H1 (cell line): Measurements from ENCODE around the gene TMEM106A. TPM values are rescaled to one million over a fixed set of nuclear protein-coding genes. Genes with fewer than 3 reads are reported as not detected.
A peak's percentile ranks its signal among the peaks of the same experiment; 100 is the strongest.

ENCODE experiments used
- CTCF ChIA-PET: fragments of 300-600 bp; sonication (Branson Sonifier 250); formaldehyde crosslinking; loops from one replicate; lab custom pipeline; 2021; ENCODE audit not compliant: partially characterized antibody; lab: Charles Lee
- POLR2A ChIA-PET: fragments of 300-600 bp; sonication (Branson Sonifier 250); formaldehyde crosslinking; loops from one replicate; lab custom pipeline; 2021; ENCODE audit warnings: inconsistent platforms; ENCODE audit not compliant: partially characterized antibody; lab: Charles Lee
- DNase-seq, 2 experiments: peaks; one replicate each; pipeline versions ENCODE4 v3.0.0 to v3.0.0-alpha.2; 2010 to 2022; ENCODE audit warnings: low spot score in 2 of 2, low read depth in 1 of 2, mixed read lengths in 1 of 2
- FAIRE-seq: peaks from 2 replicates; lab custom pipeline; 2011; peaks lifted over from hg19 to GRCh38; lab: Jason Lieb, UNC
- H2AFZ ChIP-seq: 2 replicates; pipeline ENCODE4 v1.8.1; 2012; ENCODE audit warnings: low read length, inconsistent platforms
- H2AK5ac ChIP-seq: 2 replicates; pipeline ENCODE4 v1.6.1; 2013; ENCODE audit warnings: low read depth, low read length
- H2BK120ac ChIP-seq: replicated peaks from 2 replicates; pipeline ENCODE3; 2013; ENCODE audit warnings: low read depth, low read length, inconsistent platforms
- H2BK12ac ChIP-seq: 2 replicates; pipeline ENCODE4 v1.6.1; 2013; ENCODE audit warnings: low read depth, low read length
- H2BK15ac ChIP-seq: 2 replicates; pipeline ENCODE4 v1.6.1; 2013; ENCODE audit warnings: low read length
- H2BK20ac ChIP-seq: 2 replicates; pipeline ENCODE4 v1.6.1; 2013; ENCODE audit warnings: low read length
- H2BK5ac ChIP-seq: 2 replicates; pipeline ENCODE4 v1.6.1; 2013; ENCODE audit warnings: low read depth, low read length
- H3K14ac ChIP-seq: 2 replicates; pipeline ENCODE4 v1.6.1; 2013; ENCODE audit warnings: inconsistent platforms; ENCODE audit not compliant: insufficient read length
- H3K18ac ChIP-seq: 2 replicates; pipeline ENCODE4 v1.6.1; 2013; ENCODE audit warnings: low read length; ENCODE audit errors: extremely low read depth
- H3K23ac ChIP-seq: 2 replicates; pipeline ENCODE4 v1.6.1; 2013; ENCODE audit warnings: inconsistent platforms; ENCODE audit not compliant: insufficient read length
- H3K23me2 ChIP-seq: 2 replicates; pipeline ENCODE4 v1.6.1; 2013; ENCODE audit warnings: low read depth, low read length
- H3K27ac ChIP-seq: 2 replicates; pipeline ENCODE4 v1.6.1; 2011; ENCODE audit warnings: low read depth, low read length, inconsistent platforms
- H3K27me3 ChIP-seq, 4 experiments: replicated peaks in 1 of 4; 1 replicate in 1 of 4; 2 replicates in 3 of 4; pipeline versions ENCODE4 v1.6.1 to v1.8.1; 2011 to 2013; ENCODE audit warnings: low read length in 3 of 4, mild to moderate bottlenecking in 3 of 4, inconsistent platforms in 2 of 4, mixed read lengths in 2 of 4, moderate library complexity in 1 of 4; ENCODE audit not compliant: control insufficient read depth in 3 of 4, insufficient read depth in 3 of 4; ENCODE audit errors: extremely low read depth in 1 of 4
- H3K36me3 ChIP-seq, 4 experiments: 2 replicates each; pipeline versions ENCODE4 v1.6.1 to v1.8.1; 2011 to 2013; ENCODE audit warnings: mild to moderate bottlenecking in 4 of 4, low read length in 3 of 4, moderate library complexity in 2 of 4, control low read depth in 1 of 4, inconsistent platforms in 1 of 4; ENCODE audit not compliant: insufficient read depth in 4 of 4, control insufficient read depth in 2 of 4
- H3K4ac ChIP-seq: replicated peaks from 2 replicates; pipeline ENCODE3; 2013; ENCODE audit warnings: low read length, low read depth, mixed read lengths, inconsistent platforms; ENCODE audit not compliant: insufficient read length
- H3K4me1 ChIP-seq, 4 experiments: replicated peaks in 1 of 4; 1 replicate in 1 of 4; 2 replicates in 3 of 4; pipeline versions ENCODE4 v1.6.1 to v1.8.1; 2011 to 2013; ENCODE audit warnings: low read length in 3 of 4, inconsistent platforms in 2 of 4, mixed read lengths in 1 of 4; ENCODE audit not compliant: insufficient read depth in 4 of 4, control insufficient read depth in 3 of 4
- H3K4me2 ChIP-seq, 2 experiments: 2 replicates each; pipeline versions ENCODE4 v1.6.1 to v1.8.1; 2011 to 2013; ENCODE audit warnings: low read depth in 2 of 2, low read length in 2 of 2, control low read depth in 1 of 2, inconsistent platforms in 1 of 2, mild to moderate bottlenecking in 1 of 2; ENCODE audit not compliant: insufficient read depth in 1 of 2
- H3K4me3 ChIP-seq, 4 experiments: fragments of 200-600, 300-600 bp in 1 of 4; sonication (generic), shearing (Covaris generic), sonication (Bioruptor Twin) in 1 of 4; 2 replicates each; pipeline versions ENCODE4 v1.5.1 to v1.8.1; 2011 to 2016; ENCODE audit warnings: low read length in 4 of 4, low read depth in 3 of 4, control low read depth in 2 of 4, inconsistent platforms in 2 of 4, mild to moderate bottlenecking in 2 of 4, mixed read lengths in 1 of 4, moderate library complexity in 1 of 4; ENCODE audit not compliant: insufficient read depth in 2 of 4; ENCODE audit errors: extremely low read depth in 1 of 4
- H3K56ac ChIP-seq: replicated peaks from 2 replicates; pipeline ENCODE3; 2013; ENCODE audit warnings: low read depth, mild to moderate bottlenecking, mixed read lengths, low read length, inconsistent platforms; ENCODE audit not compliant: insufficient read length
- H3K79me1 ChIP-seq: 2 replicates; pipeline ENCODE4 v1.6.1; 2013; ENCODE audit warnings: low read depth, low read length, control low read depth
- H3K79me2 ChIP-seq, 2 experiments: 2 replicates each; pipeline versions ENCODE4 v1.6.1 to v1.8.1; 2012 to 2013; ENCODE audit warnings: low read length in 2 of 2, mild to moderate bottlenecking in 2 of 2, inconsistent platforms in 1 of 2; ENCODE audit not compliant: insufficient read depth in 2 of 2, control insufficient read depth in 1 of 2
- H3K9ac ChIP-seq, 4 experiments: replicated peaks in 1 of 4; 1 replicate in 1 of 4; 2 replicates in 3 of 4; pipeline versions ENCODE4 v1.6.1 to v1.8.1; 2011 to 2013; ENCODE audit warnings: low read depth in 3 of 4, low read length in 3 of 4, control low read depth in 2 of 4, mild to moderate bottlenecking in 2 of 4, moderate library complexity in 2 of 4, inconsistent platforms in 1 of 4; ENCODE audit errors: extremely low read depth in 1 of 4
- H3K9me3 ChIP-seq, 2 experiments: 2 replicates each; pipeline versions ENCODE4 v1.6.1 to v1.8.1; 2012 to 2013; ENCODE audit warnings: mild to moderate bottlenecking in 2 of 2, moderate library complexity in 2 of 2, control low read depth in 1 of 2, inconsistent platforms in 1 of 2, low read depth in 1 of 2, low read length in 1 of 2, mixed read lengths in 1 of 2; ENCODE audit not compliant: insufficient read depth in 2 of 2
- H4K20me1 ChIP-seq, 2 experiments: replicated peaks in 1 of 2; 2 replicates each; pipeline versions ENCODE3 to v1.8.1; 2011 to 2013; ENCODE audit warnings: inconsistent platforms in 2 of 2, low read length in 2 of 2, mild to moderate bottlenecking in 1 of 2; ENCODE audit not compliant: insufficient read depth in 2 of 2, control insufficient read depth in 1 of 2
- H4K5ac ChIP-seq: 2 replicates; pipeline ENCODE4 v1.6.1; 2013; ENCODE audit warnings: low read length, low read depth, mixed read lengths, inconsistent platforms; ENCODE audit not compliant: insufficient read length
- H4K8ac ChIP-seq: 2 replicates; pipeline ENCODE4 v1.8.0; 2013; ENCODE audit warnings: mild to moderate bottlenecking, moderate library complexity, low read length, inconsistent platforms; ENCODE audit not compliant: insufficient read depth; ENCODE audit errors: extremely low read depth
- H4K91ac ChIP-seq: replicated peaks from 2 replicates; pipeline ENCODE3; 2013; ENCODE audit warnings: low read length, mixed read lengths, inconsistent platforms; ENCODE audit not compliant: insufficient read length
- ASH2L ChIP-seq: fragments of 200-600, 300-600 bp; sonication (generic); IDR thresholded peaks from one replicate; pipeline ENCODE4 v1.7.1; 2017; ENCODE audit warnings: low read length
- FOSL1 ChIP-seq: IDR thresholded peaks from 2 replicates; pipeline ENCODE4 v1.6.1; 2011; ENCODE audit warnings: mild to moderate bottlenecking, low read depth, low read length, moderate library complexity; ENCODE audit not compliant: insufficient read depth
- HDAC2 ChIP-seq, 2 experiments: fragments of 300-600 bp in 1 of 2; sonication (generic) in 1 of 2; IDR thresholded peaks; 2 replicates each; pipeline ENCODE4 v1.6.1; 2011 to 2012; ENCODE audit warnings: low read depth in 2 of 2, low read length in 2 of 2, mild to moderate bottlenecking in 2 of 2, moderate library complexity in 2 of 2, borderline replicate concordance in 1 of 2, inconsistent platforms in 1 of 2
- HDAC6 ChIP-seq: IDR thresholded peaks from one replicate; pipeline ENCODE4 v1.7.1; 2012; ENCODE audit warnings: low read depth, mild to moderate bottlenecking, inconsistent platforms, low read length, moderate library complexity
- NANOG ChIP-seq: IDR thresholded peaks from 2 replicates; pipeline ENCODE4 v1.6.1; 2011; ENCODE audit warnings: low read length, low read depth, mild to moderate bottlenecking, inconsistent platforms; ENCODE audit not compliant: insufficient read depth, poor library complexity, severe bottlenecking
- PHF8 ChIP-seq: fragments of 200-600 bp; sonication (generic); conservative IDR thresholded peaks from 2 replicates; pipeline ENCODE4 v1.7.1; 2012; ENCODE audit warnings: low read depth, mild to moderate bottlenecking, inconsistent platforms, low read length, moderate library complexity
- SAP30 ChIP-seq: fragments of 300-600 bp; sonication (generic); IDR thresholded peaks from 2 replicates; pipeline ENCODE4 v1.7.1; 2012; ENCODE audit warnings: low read length, moderate library complexity, mild to moderate bottlenecking, inconsistent platforms; ENCODE audit not compliant: insufficient read depth, insufficient replicate concordance
- SIN3A ChIP-seq, 2 experiments: IDR thresholded peaks in 1 of 2; conservative IDR thresholded peaks in 1 of 2; 2 replicates each; pipeline ENCODE4 v1.6.1; 2011 to 2012; ENCODE audit warnings: low read length in 2 of 2, improper control_type of control experiment in 1 of 2, low read depth in 1 of 2, mild to moderate bottlenecking in 1 of 2
- SP1 ChIP-seq: IDR thresholded peaks from 2 replicates; pipeline ENCODE4 v1.6.1; 2011; ENCODE audit warnings: low read depth, low read length
- WGBS, 2 experiments: shearing (Covaris generic) in 1 of 2; methylation state at CpG; one replicate each; pipeline versions ENCODE4 v1.1.6 to v1.1.7; 2013 to 2015; ENCODE audit warnings: low lambda C conversion rate in 2 of 2, mixed read lengths in 2 of 2, inconsistent platforms in 1 of 2, low coverage in 1 of 2, missing lambda C conversion rate in 1 of 2; ENCODE audit not compliant: insufficient replicate concordance in 2 of 2, insufficient coverage in 1 of 2, insufficient read length in 1 of 2; ENCODE audit errors: extremely low coverage in 1 of 2, missing lambda C conversion rate in 1 of 2; 5-methylcytosine and 5-hydroxymethylcytosine counted together
- polyA plus RNA-seq, 7 experiments: library from polyadenylated mRNA; depleted of rRNA in 3 of 7; stranded (reverse) in 5 of 7; unstranded in 2 of 7; fragments of >200 nt in 5 of 7; fragments of 200-250 nt in 2 of 7; gene quantifications; 1 replicate in 5 of 7; 2 replicates in 1 of 7; 4 replicates in 1 of 7; pipeline versions ENCODE4 v1.2.1 to v1.2.3, GENCODE V29; 2011 to 2013; ENCODE audit warnings: missing spikeins in 2 of 7, mixed read lengths in 2 of 7
- total RNA-seq: library from RNA; stranded (reverse); fragmentation: NEBNext Ultra II Directional; extraction: Animal tissue kit (Norgen Biotek cat#: 25700); gene quantifications from 2 replicates; pipeline ENCODE4 v1.2.1, GENCODE V29; 2021
- TF ChIP-seq, protein P1 (sequence below): IDR thresholded peaks from 2 replicates; pipeline ENCODE4 v1.6.1; 2012; ENCODE audit warnings: inconsistent platforms

The TMEM106A gene
- total and polyA plus RNA-seq, 2 of the 8 experiments (the other 6 are each of a cell fraction or from before 2014, with no cell fraction given) = 3.2 to 5.4 TPM

DNA sequence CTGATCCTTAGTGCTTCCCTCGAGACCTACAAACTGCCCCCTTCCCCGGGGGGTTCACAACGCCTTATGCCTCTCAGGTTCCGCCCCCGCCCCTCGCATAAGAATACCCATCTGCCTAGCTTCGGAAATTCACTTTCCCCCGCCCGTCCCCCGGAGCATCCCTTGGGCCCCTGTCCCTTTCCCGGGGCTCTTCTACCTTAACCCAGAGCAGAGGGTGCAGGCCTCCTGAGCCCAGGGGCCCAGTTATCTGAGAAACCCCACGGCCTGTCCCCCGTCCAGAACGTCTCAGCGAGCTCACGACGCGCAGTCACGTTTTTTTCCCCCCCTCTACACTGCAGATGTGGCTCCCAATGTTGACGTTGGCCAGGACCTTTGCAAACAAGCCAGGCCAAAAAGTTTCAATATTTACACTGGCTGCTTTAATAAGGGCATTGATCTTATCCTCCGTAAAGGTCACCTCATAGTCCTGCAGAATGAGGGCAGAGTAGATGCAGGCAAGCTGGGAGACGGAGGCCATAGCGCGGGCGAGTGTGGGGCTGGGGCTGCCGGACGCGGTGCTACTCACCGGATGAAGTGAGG, 42.0 kb upstream of the TMEM106A start:
- Histone ChIP-seq H3K27ac (peak overlapping the region; percentile 94), H3K4me3 (peak overlapping the region; percentile 73 to 90 (median 82)), H2BK15ac (peak overlapping the region; percentile 40; the same call in 1 of the 2 replicates), H3K79me2 (peaks cover 0 to 24% of the 10 kb centered on the region in 2 experiments; a peak in 2 of 4 replicates), H2BK120ac (no peak overlapping the region), H3K79me1 (no peaks in the 10 kb centered on the region; the same call in 1 of the 2 replicates), H3K9ac (peak overlapping the region; percentile 15 to 88 (median 72)), H4K8ac (peak overlapping the region; percentile 91; the same call in 1 of the 2 replicates), H2AFZ (peak overlapping the region; percentile 26; the same call in 1 of the 2 replicates), H3K27me3 (no peaks in the 10 kb centered on the region), H3K9me3 (no peaks in the 10 kb centered on the region), H3K4ac (no peak overlapping the region), H2BK12ac (0 out of 2 replicates have a peak overlapping the region, but pooled peaks have one; percentile 39), H2AK5ac (no peak overlapping the region), H3K18ac (peak overlapping the region; percentile 48), H4K5ac (no peak overlapping the region), H3K56ac (peak overlapping the region; percentile 63), H3K4me2 (peak overlapping the region; percentile 90 to 92), H3K23me2 (peaks cover 13% of the 10 kb centered on the region), H4K20me1 (no peaks in the 10 kb centered on the region), H3K36me3 (no peaks in the 10 kb centered on the region), H3K23ac (no peak overlapping the region), H3K14ac (no peak overlapping the region), H3K4me1 (peaks cover 0 to 6% (median 2%) of the 10 kb centered on the region in 4 experiments; a peak in 4 of 7 replicates), H2BK20ac (no peak overlapping the region), H2BK5ac (peak overlapping the region; percentile 67), H4K91ac (peak overlapping the region; percentile 22)
- ChIA-PET CTCF (interaction anchor here (0.6 to 2.3 kb wide), 8 partner anchors 9 to 146 kb away, joined by 3 to 6 read pairs (median 5); partner anchors contain the start of gene TMEM106A), POLR2A (interaction anchor here (0.6 to 2.1 kb wide), 14 partner anchors 9 to 191 kb away, joined by 3 to 18 read pairs (median 4); partner anchors contain the start of genes BRCA1, RPL27, TMEM106A and VAT1)
- FAIRE-seq (no peak), DNase-seq (no peak)
- 1% methylated on average over 25 of the region's 29 CpGs; no CpG with 5 or more reads in 1 of the 2 experiments for WGBS, 2 experiments
- TF ChIP-seq PHF8 (peak; percentile 31; the same call in 1 of the 2 replicates), HDAC6 (no peak), FOSL1 (no peak), NANOG (no peak), SIN3A (conservative IDR thresholded peaks at IDR 0.05 in 1 of 2, IDR thresholded peaks at IDR 0.05 in 1 of 2; ENCODE audit: low read depth in 1 of 2, low read length in 2 of 2) (0 out of 4 replicates have a peak, but pooled peaks of 1 of the 2 experiments have one; percentile 7), ASH2L (peak; percentile 50), HDAC2 (IDR thresholded peaks at IDR 0.05; ENCODE audit: borderline replicate concordance in 1 of 2, low read depth in 2 of 2, low read length in 2 of 2) (peak in 1 of 2 experiments; percentile 88; a peak in 1 of 4 replicates), SAP30 (peak; percentile 96), SP1 (no peak)
- TF ChIP-seq, protein P1, sequence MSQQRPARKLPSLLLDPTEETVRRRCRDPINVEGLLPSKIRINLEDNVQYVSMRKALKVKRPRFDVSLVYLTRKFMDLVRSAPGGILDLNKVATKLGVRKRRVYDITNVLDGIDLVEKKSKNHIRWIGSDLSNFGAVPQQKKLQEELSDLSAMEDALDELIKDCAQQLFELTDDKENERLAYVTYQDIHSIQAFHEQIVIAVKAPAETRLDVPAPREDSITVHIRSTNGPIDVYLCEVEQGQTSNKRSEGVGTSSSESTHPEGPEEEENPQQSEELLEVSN = no peak
